Measurements from ENCODE around the gene MOSPD3.
"Not testable (repeated sequence)": the region's sequence is repeated elsewhere in the genome, so short reads cannot be mapped to it uniquely, and the experiment has no call there.

MOSPD3 gene

DNA sequence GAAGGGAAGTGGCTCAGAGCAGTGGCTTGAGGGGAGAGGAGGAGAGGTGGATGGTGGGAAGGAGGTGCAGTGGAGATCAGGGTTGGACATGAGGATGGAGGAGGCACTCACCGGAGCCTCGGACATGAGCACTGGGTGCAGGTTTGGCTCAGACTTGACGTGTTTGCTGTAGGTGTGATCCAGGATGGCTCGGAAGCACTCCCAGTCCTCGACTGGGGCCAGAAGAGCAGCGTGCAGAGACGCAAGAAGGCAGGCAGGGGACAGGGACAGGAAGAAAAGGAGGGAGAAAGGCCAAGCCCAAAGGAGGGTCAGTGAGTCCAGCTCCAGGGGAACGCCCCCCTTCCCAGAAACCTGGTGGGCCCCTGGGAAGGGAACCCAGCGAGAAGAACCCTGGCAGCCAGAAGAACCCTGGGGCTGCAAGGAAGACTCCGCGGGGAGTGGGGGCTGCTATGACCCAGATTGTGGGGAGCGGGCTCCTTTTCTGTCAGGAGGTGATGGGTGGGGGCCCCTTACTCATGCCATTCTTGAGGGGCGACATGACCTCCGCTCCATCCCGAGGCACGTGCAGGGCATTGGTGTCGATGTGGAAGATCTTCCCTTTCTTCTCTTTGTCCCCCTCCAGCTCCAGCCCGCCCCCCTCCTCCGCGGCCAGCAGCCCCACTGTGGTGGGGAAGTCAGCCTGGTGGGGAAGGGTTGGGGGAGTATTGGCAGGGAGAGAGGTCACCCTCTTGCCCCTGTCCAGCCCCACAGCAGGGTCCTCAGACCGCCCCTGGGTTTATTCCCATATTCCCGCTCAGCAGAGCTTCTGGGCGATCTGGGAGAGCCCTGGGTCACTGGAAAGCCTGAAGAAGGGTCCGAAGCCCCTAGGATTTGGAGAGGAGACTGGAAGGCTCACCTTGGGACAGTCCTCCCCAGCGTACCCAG is 42.8 kb downstream of the MOSPD3 start:
- H2AFZ ChIP-seq (ENCODE audit: low read length), result no peak overlapping the region
- H3K9me2 ChIP-seq (ENCODE audit: low read depth, low read length), result no peaks in the 10 kb centered on the region
- H3K4me1 ChIP-seq (ENCODE audit: insufficient read depth, low read length, severe bottlenecking), result no peaks in the 10 kb centered on the region
- H3K4me3 ChIP-seq (ENCODE audit: low read depth, low read length, poor library complexity, severe bottlenecking), result no peak overlapping the region
- no peak overlapping the region for H3K4me2 ChIP-seq (ENCODE audit: low read length)
- no peak overlapping the region for H3K27ac ChIP-seq (ENCODE audit: low read depth, low read length, poor library complexity, severe bottlenecking)
- H3K36me3 ChIP-seq (ENCODE audit: insufficient read depth, low read length), result no peaks in the 10 kb centered on the region
- H3K9ac ChIP-seq (ENCODE audit: low read length), result no peak overlapping the region
- no peaks in the 10 kb centered on the region for H4K20me1 ChIP-seq (ENCODE audit: insufficient read depth, low read length)
- H3F3A ChIP-seq (ENCODE audit: insufficient read depth, low read length), result no peaks in the 10 kb centered on the region
- no peaks in the 10 kb centered on the region for H3K9me3 ChIP-seq (ENCODE audit: low read length)
- no peaks in the 10 kb centered on the region for H3K79me2 ChIP-seq (ENCODE audit: insufficient read depth, low read length)
- H3K27me3 ChIP-seq (ENCODE audit: insufficient read depth, low read length), result peaks cover 25% of the 10 kb centered on the region
- TF ChIP-seq EZH2 (IDR thresholded peaks at IDR 0.05; ENCODE audit: borderline replicate concordance, low read length), result no peak
- TF ChIP-seq, protein P1, sequence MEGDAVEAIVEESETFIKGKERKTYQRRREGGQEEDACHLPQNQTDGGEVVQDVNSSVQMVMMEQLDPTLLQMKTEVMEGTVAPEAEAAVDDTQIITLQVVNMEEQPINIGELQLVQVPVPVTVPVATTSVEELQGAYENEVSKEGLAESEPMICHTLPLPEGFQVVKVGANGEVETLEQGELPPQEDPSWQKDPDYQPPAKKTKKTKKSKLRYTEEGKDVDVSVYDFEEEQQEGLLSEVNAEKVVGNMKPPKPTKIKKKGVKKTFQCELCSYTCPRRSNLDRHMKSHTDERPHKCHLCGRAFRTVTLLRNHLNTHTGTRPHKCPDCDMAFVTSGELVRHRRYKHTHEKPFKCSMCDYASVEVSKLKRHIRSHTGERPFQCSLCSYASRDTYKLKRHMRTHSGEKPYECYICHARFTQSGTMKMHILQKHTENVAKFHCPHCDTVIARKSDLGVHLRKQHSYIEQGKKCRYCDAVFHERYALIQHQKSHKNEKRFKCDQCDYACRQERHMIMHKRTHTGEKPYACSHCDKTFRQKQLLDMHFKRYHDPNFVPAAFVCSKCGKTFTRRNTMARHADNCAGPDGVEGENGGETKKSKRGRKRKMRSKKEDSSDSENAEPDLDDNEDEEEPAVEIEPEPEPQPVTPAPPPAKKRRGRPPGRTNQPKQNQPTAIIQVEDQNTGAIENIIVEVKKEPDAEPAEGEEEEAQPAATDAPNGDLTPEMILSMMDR (IDR thresholded peaks at IDR 0.05; ENCODE audit: low read length), result no peak

GRCh38 chr7:100655908-100656674 is 43.8 kb downstream of the MOSPD3 start, which contains the start of gene ACTL6B:
Gene ACTL6B (minus strand): TSS chr7:100656448. CDS start chr7:100656354, 94 bp downstream.
- H3F3A ChIP-seq (ENCODE audit: insufficient read depth, low read length), result no peaks in the 10 kb centered on the region
- no peaks in the 10 kb centered on the region for H4K20me1 ChIP-seq (ENCODE audit: insufficient read depth, low read length)
- no peaks in the 10 kb centered on the region for H3K9me3 ChIP-seq (ENCODE audit: low read length)
- no peak within 1 kb of the TSS for H3K4me2 ChIP-seq (ENCODE audit: low read length)
- no peak within 1 kb of the TSS for H3K4me3 ChIP-seq (ENCODE audit: low read depth, low read length, poor library complexity, severe bottlenecking)
- no peaks in the 10 kb centered on the region for H3K4me1 ChIP-seq (ENCODE audit: insufficient read depth, low read length, severe bottlenecking)
- no peak within 1 kb of the TSS for H2AFZ ChIP-seq (ENCODE audit: low read length)
- no peak within 1 kb of the TSS for H3K27ac ChIP-seq (ENCODE audit: low read depth, low read length, poor library complexity, severe bottlenecking)
- no peaks in the 10 kb centered on the region for H3K79me2 ChIP-seq (ENCODE audit: insufficient read depth, low read length)
- peaks cover 29% of the 10 kb centered on the region for H3K27me3 ChIP-seq (ENCODE audit: insufficient read depth, low read length)
- no peak within 1 kb of the TSS for H3K9ac ChIP-seq (ENCODE audit: low read length)
- H3K9me2 ChIP-seq (ENCODE audit: low read depth, low read length), result no peaks in the 10 kb centered on the region
- no peaks in the 10 kb centered on the region for H3K36me3 ChIP-seq (ENCODE audit: insufficient read depth, low read length)
- TF ChIP-seq, protein P1 (IDR thresholded peaks at IDR 0.05; ENCODE audit: low read length), result no peak
- TF ChIP-seq EZH2 (IDR thresholded peaks at IDR 0.05; ENCODE audit: borderline replicate concordance, low read length), result no peak

DNA sequence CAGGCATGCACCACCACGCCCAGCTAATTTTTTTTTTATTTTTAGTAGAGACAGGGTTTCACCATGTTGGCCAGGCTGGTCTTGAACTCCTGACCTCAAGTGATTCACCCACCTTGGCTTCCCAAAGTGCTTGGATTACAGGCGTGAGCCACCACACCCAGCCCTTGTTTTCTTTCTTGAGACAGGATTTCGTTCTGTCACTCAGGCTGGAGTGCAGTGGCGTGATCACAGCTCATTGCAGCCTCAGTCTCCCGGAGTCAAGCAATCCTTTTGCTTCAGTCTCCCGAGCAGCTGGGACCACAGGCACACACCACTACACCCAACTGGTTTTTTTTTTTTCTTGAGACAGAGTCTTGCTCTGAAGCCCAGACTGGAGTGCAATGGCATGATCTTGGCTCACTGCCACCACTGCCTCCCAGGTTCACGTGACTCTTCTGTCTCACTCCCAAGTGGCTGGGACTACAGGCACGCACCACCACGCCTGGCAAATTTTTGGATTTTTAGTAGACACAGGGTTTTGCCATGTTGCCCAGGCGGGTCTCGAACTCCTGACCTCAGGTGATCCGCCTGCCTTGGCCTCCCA is 49.9 kb downstream of the MOSPD3 start:
- peaks cover 11% of the 10 kb centered on the region for H3K27me3 ChIP-seq (ENCODE audit: insufficient read depth, low read length)
- H3K4me2 ChIP-seq (ENCODE audit: low read length); H3K9me2 ChIP-seq (ENCODE audit: low read depth, low read length); H3K27ac ChIP-seq (ENCODE audit: low read depth, low read length, poor library complexity, severe bottlenecking); H3K79me2 ChIP-seq (ENCODE audit: insufficient read depth, low read length); H3K9ac ChIP-seq (ENCODE audit: low read length); H4K20me1 ChIP-seq (ENCODE audit: insufficient read depth, low read length); H3K9me3 ChIP-seq (ENCODE audit: low read length); H3K36me3 ChIP-seq (ENCODE audit: insufficient read depth, low read length); H3K4me3 ChIP-seq (ENCODE audit: low read depth, low read length, poor library complexity, severe bottlenecking); H3F3A ChIP-seq (ENCODE audit: insufficient read depth, low read length); H3K4me1 ChIP-seq (ENCODE audit: insufficient read depth, low read length, severe bottlenecking); H2AFZ ChIP-seq (ENCODE audit: low read length): not testable (repeated sequence)

Data from OCI-LY1 (cell line).